ENCODE data around the gene ZFYVE26.
A peak's percentile ranks its signal among the peaks of the same experiment; 100 is the strongest.
"Not testable (repeated sequence)": the region's sequence is repeated elsewhere in the genome, so short reads cannot be mapped to it uniquely, and the experiment has no call there.

Gene ZFYVE26
- 46.6 to 93.8 reads per million in 2 experiments for total RNA-seq

GRCh38 chr14:67816326-67817002 lies at the start of gene ZFYVE26:
Gene ZFYVE26 (minus strand): TSS chr14:67816590. CDS start chr14:67815963, 627 bp downstream.
- peak; percentile 87 for DNase-seq (ENCODE audit: low read depth)

GRCh38 chr14:67863223-67863622 lies 46.8 kb upstream of the ZFYVE26 start:
- no peak for DNase-seq (ENCODE audit: low read depth)

- DNase-seq (ENCODE audit: low read depth), result no peak
These were observed 42.9 kb upstream of the ZFYVE26 start for GRCh38 chr14:67859169-67859749.

- no peak for DNase-seq (ENCODE audit: low read depth)
These were observed 41.5 kb upstream of the ZFYVE26 start for GRCh38 chr14:67857778-67858350.

GRCh38 chr14:67856827-67857226 lies 40.4 kb upstream of the ZFYVE26 start:
- no peak for DNase-seq (ENCODE audit: low read depth)

GRCh38 chr14:67853715-67854114 lies 37.3 kb upstream of the ZFYVE26 start:
- DNase-seq (ENCODE audit: low read depth), result no peak

- no peak for DNase-seq (ENCODE audit: low read depth)
These were observed 36.7 kb upstream of the ZFYVE26 start for GRCh38 chr14:67852926-67853604.

- no peak for DNase-seq (ENCODE audit: low read depth)
These were observed 35.5 kb upstream of the ZFYVE26 start for GRCh38 chr14:67851785-67852410.

GRCh38 chr14:67850066-67850830 lies 33.9 kb upstream of the ZFYVE26 start:
- no peak for DNase-seq (ENCODE audit: low read depth)

GRCh38 chr14:67846029-67846610 lies 29.7 kb upstream of the ZFYVE26 start:
- DNase-seq (ENCODE audit: low read depth), result no peak

- DNase-seq (ENCODE audit: low read depth), result peak; percentile 54
These were observed 20.7 kb upstream of the ZFYVE26 start for GRCh38 chr14:67837011-67837624.

- no peak for DNase-seq (ENCODE audit: low read depth)
These were observed 19.2 kb upstream of the ZFYVE26 start for GRCh38 chr14:67835596-67835995.

GRCh38 chr14:67833403-67833802 lies 17.0 kb upstream of the ZFYVE26 start:
- DNase-seq (ENCODE audit: low read depth), result no peak

GRCh38 chr14:67831113-67831512 lies 14.7 kb upstream of the ZFYVE26 start:
- DNase-seq (ENCODE audit: low read depth), result no peak

GRCh38 chr14:67821121-67821520 lies 4.7 kb upstream of the ZFYVE26 start:
- DNase-seq (ENCODE audit: low read depth), result no peak

- no peak for DNase-seq (ENCODE audit: low read depth)
These were observed 4.1 kb upstream of the ZFYVE26 start for GRCh38 chr14:67820428-67820971.

- DNase-seq (ENCODE audit: low read depth), result peak; percentile 83
These were observed 3.4 kb upstream of the ZFYVE26 start, which contains the start of gene RAD51B for GRCh38 chr14:67819563-67820421. Gene RAD51B (plus strand): TSS chr14:67819779.

GRCh38 chr14:67818476-67818875 lies 2.1 kb upstream of the ZFYVE26 start:
- DNase-seq (ENCODE audit: low read depth), result not testable (repeated sequence)

- no peak for DNase-seq (ENCODE audit: low read depth)
These were observed 1.5 kb upstream of the ZFYVE26 start for GRCh38 chr14:67817750-67818438.
